Right lobe of liver (tissue), 4 donors: ENCODE measurements around the gene LSS.

Source experiments
- POLR2A ChIP-seq: fragments of 450-650 bp; IDR thresholded peaks from one replicate; pipeline ENCODE4 v1.6.1; 2017; ENCODE audit warnings: antibody characterized with exemption, mild to moderate bottlenecking
- TF ChIP-seq, protein P1 (sequence below), 4 donors: fragments of 200-600 bp in 3 of 4; fragments of 450-650 bp in 1 of 4; IDR thresholded peaks; one replicate each; pipeline versions ENCODE4 v1.5.1 to v1.8.0; 2016 to 2022; ENCODE audit warnings: antibody characterized with exemption in 4 of 4, mild to moderate bottlenecking in 2 of 4
- donor health status: DM: no; HTN: no; CAD: no.
- donor health status: DM: no; HTN: no; CAD: no.
- donor health status: DM: no; HTN: yes; CAD: no.

DNA sequence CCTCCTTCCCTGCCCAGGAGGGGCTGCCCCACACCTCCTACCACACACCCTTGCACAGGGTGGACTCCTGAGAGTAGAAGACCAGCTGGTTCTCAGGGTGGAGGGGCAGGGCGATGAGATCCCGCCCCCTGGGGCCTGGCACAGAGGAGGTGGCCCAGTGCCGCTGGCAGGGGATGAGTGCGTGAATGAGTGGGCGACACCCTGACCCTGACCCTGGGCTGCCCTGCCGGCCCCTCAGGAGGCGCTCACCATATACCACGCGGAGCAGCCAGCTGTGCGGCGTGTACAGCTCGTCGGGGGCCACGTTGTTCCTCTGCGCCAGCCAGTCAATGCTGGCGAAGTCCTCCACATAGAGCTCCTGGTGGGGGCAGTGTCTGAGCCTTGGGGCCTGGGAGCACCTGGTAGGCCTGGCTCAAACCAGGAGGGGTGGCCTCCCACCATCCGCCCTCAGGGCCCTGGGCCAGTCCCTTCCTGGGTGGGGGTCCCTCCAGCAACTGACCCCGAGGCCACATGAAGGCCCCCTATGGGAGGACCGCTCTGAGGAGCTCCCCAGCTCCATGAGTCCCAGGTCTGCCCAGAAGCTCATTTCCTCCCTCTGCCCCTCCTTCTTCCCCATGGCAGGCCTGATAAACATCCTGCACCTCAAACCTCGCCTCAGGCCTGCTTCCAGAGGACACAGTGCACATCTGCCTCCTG lies 13.0 kb downstream of the LSS start:
- TF ChIP-seq POLR2A = no peak
- TF ChIP-seq, protein P1, sequence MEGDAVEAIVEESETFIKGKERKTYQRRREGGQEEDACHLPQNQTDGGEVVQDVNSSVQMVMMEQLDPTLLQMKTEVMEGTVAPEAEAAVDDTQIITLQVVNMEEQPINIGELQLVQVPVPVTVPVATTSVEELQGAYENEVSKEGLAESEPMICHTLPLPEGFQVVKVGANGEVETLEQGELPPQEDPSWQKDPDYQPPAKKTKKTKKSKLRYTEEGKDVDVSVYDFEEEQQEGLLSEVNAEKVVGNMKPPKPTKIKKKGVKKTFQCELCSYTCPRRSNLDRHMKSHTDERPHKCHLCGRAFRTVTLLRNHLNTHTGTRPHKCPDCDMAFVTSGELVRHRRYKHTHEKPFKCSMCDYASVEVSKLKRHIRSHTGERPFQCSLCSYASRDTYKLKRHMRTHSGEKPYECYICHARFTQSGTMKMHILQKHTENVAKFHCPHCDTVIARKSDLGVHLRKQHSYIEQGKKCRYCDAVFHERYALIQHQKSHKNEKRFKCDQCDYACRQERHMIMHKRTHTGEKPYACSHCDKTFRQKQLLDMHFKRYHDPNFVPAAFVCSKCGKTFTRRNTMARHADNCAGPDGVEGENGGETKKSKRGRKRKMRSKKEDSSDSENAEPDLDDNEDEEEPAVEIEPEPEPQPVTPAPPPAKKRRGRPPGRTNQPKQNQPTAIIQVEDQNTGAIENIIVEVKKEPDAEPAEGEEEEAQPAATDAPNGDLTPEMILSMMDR (IDR thresholded peaks at IDR 0.05) = no peak
